HepG2 (cell line): Measurements from ENCODE around the gene CHST14. TPM values are rescaled to one million over a fixed set of nuclear protein-coding genes. Genes with fewer than 3 reads are reported as not detected.

Experiments
- ARHGAP35 ChIP-seq: sonication (generic); formaldehyde crosslinking; IDR thresholded peaks from 2 replicates; pipeline ENCODE4 v1.9.0; 2022; ENCODE audit warnings: mild to moderate bottlenecking, inconsistent platforms, moderate library complexity, missing genetic modification reagents, borderline replicate concordance
- BRCA1 ChIP-seq: sonication (generic); formaldehyde crosslinking; IDR thresholded peaks from 2 replicates; pipeline ENCODE4 v1.4.0; 2020; ENCODE audit warnings: missing genetic modification reagents
- EP300 ChIP-seq, 3 experiments: sonication (generic) in 1 of 3; formaldehyde crosslinking in 1 of 3; IDR thresholded peaks; 2 replicates each; pipeline versions ENCODE4 v1.5.1 to v1.6.1; 2011 to 2020; ENCODE audit warnings: low read depth in 2 of 3, low read length in 2 of 3, borderline replicate concordance in 1 of 3, improper control_type of control experiment in 1 of 3, mild to moderate bottlenecking in 1 of 3, missing genetic modification reagents in 1 of 3, moderate library complexity in 1 of 3
- GABPA ChIP-seq, 2 experiments: IDR thresholded peaks; 2 replicates each; pipeline ENCODE4 v1.6.1; 2011 to 2016; ENCODE audit warnings: low read depth in 2 of 2, low read length in 1 of 2, missing biosample characterization in 1 of 2, missing genetic modification characterization in 1 of 2
- HIVEP1 ChIP-seq: sonication (generic); formaldehyde crosslinking; IDR thresholded peaks from 2 replicates; pipeline ENCODE4 v1.4.0; 2020; ENCODE audit warnings: mild to moderate bottlenecking, missing genetic modification reagents
- IKZF1 ChIP-seq: fragments of 450-650 bp; IDR thresholded peaks from 2 replicates; pipeline ENCODE4 v1.7.1; 2016
- KDM2A ChIP-seq: sonication (generic); formaldehyde crosslinking; IDR thresholded peaks from 2 replicates; pipeline ENCODE4 v1.4.0; 2020; ENCODE audit warnings: low read depth, missing genetic modification reagents, borderline replicate concordance
- MIER3 ChIP-seq: IDR thresholded peaks from 2 replicates; pipeline ENCODE4 v1.6.1; 2016; ENCODE audit warnings: missing compliant biosample characterization, borderline replicate concordance
- NFE2L1 ChIP-seq: sonication (generic); formaldehyde crosslinking; IDR thresholded peaks from 2 replicates; pipeline ENCODE4 v1.4.0; 2020; ENCODE audit warnings: missing genetic modification reagents, mild to moderate bottlenecking, borderline replicate concordance
- SAP130 ChIP-seq: IDR thresholded peaks from 2 replicates; pipeline ENCODE4 v1.6.1; 2016; ENCODE audit warnings: low read depth
- SP4 ChIP-seq: sonication (generic); formaldehyde crosslinking; IDR thresholded peaks from 2 replicates; pipeline ENCODE4 v1.8.1; 2023; ENCODE audit warnings: mild to moderate bottlenecking, missing genetic modification reagents
- STAG1 ChIP-seq: sonication (generic); formaldehyde crosslinking; IDR thresholded peaks from 2 replicates; pipeline ENCODE4 v1.4.0; 2020; ENCODE audit warnings: missing genetic modification reagents
- ZNF232 ChIP-seq: sonication (generic); formaldehyde crosslinking; IDR thresholded peaks from 2 replicates; pipeline ENCODE4 v1.4.0; 2020; ENCODE audit warnings: missing genetic modification reagents, borderline replicate concordance
- ZNF441 ChIP-seq: sonication (generic); formaldehyde crosslinking; IDR thresholded peaks from 2 replicates; pipeline ENCODE4 v1.7.0; 2021; ENCODE audit warnings: missing genetic modification reagents, borderline replicate concordance
- ZNF557 ChIP-seq: sonication (generic); formaldehyde crosslinking; IDR thresholded peaks from 2 replicates; pipeline ENCODE4 v1.4.0; 2020; ENCODE audit warnings: missing genetic modification reagents
- ZNF660 ChIP-seq: sonication (generic); formaldehyde crosslinking; IDR thresholded peaks from 2 replicates; pipeline ENCODE4 v1.5.1; 2020; ENCODE audit warnings: mild to moderate bottlenecking, low read depth, missing genetic modification reagents, borderline replicate concordance
- ZNF777 ChIP-seq: sonication (generic); formaldehyde crosslinking; IDR thresholded peaks from 2 replicates; pipeline ENCODE4 v1.4.0; 2020; ENCODE audit warnings: missing genetic modification reagents
- polyA plus RNA-seq, 8 experiments: library from polyadenylated mRNA; depleted of rRNA in 3 of 8; stranded (reverse) in 7 of 8; unstranded in 1 of 8; fragments of >200 nt; fragmentation: Illumina TruSeq in 4 of 8; extraction: Trizol in 4 of 8; gene quantifications; 2 replicates each; pipeline versions ENCODE4 v1.2.1 to v1.2.3, GENCODE V29; 2011 to 2016; ENCODE audit warnings: low read depth in 4 of 8, missing spikeins in 1 of 8, mixed read lengths in 1 of 8; ENCODE audit not compliant: insufficient read depth in 1 of 8
- total RNA-seq, 5 experiments: library from RNA; depleted of rRNA; stranded (reverse); fragments of >200 nt; fragmentation: Illumina TruSeq; extraction: Trizol; gene quantifications; 2 replicates each; pipeline ENCODE4 v1.2.3, GENCODE V29; 2016; ENCODE audit warnings: low read depth in 1 of 5
- TF ChIP-seq, protein P1 (sequence below): sonication (generic); formaldehyde crosslinking; IDR thresholded peaks from 2 replicates; pipeline ENCODE4 v1.5.0; 2020; ENCODE audit warnings: missing genetic modification reagents, mild to moderate bottlenecking, borderline replicate concordance
- TF ChIP-seq, protein P2 (sequence below): sonication (generic); formaldehyde crosslinking; IDR thresholded peaks from 2 replicates; pipeline ENCODE4 v1.4.0; 2020; ENCODE audit warnings: missing genetic modification reagents, borderline replicate concordance
- TF ChIP-seq, protein P3 (sequence below): sonication (generic); formaldehyde crosslinking; IDR thresholded peaks from 2 replicates; pipeline ENCODE4 v1.9.0; 2022; ENCODE audit warnings: missing genetic modification reagents, mild to moderate bottlenecking, borderline replicate concordance
- TF ChIP-seq, protein P4 (sequence below): sonication (generic); formaldehyde crosslinking; IDR thresholded peaks from 2 replicates; pipeline ENCODE4 v1.4.0; 2020; ENCODE audit warnings: mild to moderate bottlenecking, missing genetic modification reagents

Gene CHST14
- total and polyA plus RNA-seq, 2 of the 13 experiments (the other 11 are each of a cell fraction or from before 2014, with no cell fraction given), result 8.9 to 12.4 TPM

DNA sequence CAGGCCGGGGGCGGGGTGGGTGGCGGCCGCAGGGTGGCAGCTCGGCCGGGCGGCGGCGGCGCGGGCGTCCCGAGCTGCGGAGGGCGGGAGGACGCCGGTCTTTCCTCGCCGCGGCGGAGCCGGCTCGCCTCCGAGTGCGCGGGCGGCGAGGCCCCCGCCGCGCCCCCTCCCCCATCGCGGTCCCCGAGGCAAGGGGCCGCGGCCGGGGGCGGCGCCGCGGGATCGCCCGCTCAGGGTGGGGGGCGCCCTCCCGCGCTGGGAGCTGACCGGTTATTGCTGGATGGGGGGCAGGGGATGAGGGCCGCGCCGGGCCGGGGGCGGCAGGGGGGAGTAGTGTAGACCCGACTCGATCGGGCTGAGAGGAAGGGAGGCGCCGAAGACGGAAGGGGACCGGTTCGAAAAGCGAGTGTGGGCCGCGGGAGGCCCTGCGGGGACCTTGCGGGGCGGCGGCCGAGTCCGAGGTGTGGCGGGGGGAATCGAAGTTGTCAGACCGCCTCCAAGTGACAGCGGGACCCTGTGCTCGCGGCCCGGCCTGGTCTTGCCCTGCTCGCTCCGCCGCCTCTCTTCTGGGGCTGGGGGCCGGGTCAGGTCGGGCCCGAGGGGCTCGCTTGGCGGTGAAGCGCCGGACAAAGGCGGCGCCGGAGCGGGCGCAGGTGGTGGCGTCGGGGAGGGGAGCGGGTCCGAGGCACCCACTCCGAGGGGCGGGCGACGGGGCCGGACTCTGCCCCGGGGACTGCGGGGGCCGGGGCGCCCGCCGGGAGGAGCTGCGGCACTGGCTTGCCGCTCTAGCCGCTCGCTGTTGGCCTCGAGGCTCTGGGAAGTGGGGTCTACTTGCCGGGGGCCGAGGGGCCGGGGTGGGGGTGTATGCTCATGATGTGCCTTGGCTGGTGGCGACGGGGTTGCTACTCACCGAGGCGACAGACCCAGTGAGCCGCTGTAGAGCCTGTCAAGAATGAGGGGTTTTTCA lies 28.9 kb upstream of the CHST14 start (continued):
- TF ChIP-seq, protein P1, sequence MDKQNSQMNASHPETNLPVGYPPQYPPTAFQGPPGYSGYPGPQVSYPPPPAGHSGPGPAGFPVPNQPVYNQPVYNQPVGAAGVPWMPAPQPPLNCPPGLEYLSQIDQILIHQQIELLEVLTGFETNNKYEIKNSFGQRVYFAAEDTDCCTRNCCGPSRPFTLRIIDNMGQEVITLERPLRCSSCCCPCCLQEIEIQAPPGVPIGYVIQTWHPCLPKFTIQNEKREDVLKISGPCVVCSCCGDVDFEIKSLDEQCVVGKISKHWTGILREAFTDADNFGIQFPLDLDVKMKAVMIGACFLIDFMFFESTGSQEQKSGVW (CRISPR knock-in tag), result no peak
- peak; percentile 32 for TF ChIP-seq STAG1
- no peak for TF ChIP-seq BRCA1
- TF ChIP-seq, protein P2, sequence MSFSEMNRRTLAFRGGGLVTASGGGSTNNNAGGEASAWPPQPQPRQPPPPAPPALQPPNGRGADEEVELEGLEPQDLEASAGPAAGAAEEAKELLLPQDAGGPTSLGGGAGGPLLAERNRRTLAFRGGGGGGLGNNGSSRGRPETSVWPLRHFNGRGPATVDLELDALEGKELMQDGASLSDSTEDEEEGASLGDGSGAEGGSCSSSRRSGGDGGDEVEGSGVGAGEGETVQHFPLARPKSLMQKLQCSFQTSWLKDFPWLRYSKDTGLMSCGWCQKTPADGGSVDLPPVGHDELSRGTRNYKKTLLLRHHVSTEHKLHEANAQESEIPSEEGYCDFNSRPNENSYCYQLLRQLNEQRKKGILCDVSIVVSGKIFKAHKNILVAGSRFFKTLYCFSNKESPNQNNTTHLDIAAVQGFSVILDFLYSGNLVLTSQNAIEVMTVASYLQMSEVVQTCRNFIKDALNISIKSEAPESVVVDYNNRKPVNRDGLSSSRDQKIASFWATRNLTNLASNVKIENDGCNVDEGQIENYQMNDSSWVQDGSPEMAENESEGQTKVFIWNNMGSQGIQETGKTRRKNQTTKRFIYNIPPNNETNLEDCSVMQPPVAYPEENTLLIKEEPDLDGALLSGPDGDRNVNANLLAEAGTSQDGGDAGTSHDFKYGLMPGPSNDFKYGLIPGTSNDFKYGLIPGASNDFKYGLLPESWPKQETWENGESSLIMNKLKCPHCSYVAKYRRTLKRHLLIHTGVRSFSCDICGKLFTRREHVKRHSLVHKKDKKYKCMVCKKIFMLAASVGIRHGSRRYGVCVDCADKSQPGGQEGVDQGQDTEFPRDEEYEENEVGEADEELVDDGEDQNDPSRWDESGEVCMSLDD (CRISPR knock-in tag), result no peak
- TF ChIP-seq ZNF232, result no peak
- no peak for TF ChIP-seq ZNF660
- no peak for TF ChIP-seq MIER3 (CRISPR knock-in tag)
- TF ChIP-seq HIVEP1 (CRISPR knock-in tag), result no peak
- TF ChIP-seq SAP130 (CRISPR knock-in tag), result peak; percentile 77
- no peak for TF ChIP-seq ARHGAP35 (CRISPR knock-in tag)
- TF ChIP-seq SP4 (CRISPR knock-in tag), result peak; percentile 35; the same call in 1 of the 2 replicates
- TF ChIP-seq ZNF777 (CRISPR knock-in tag), result peak; percentile 93
- TF ChIP-seq EP300 (IDR thresholded peaks at IDR 0.05; ENCODE audit: low read depth in 2 of 2, low read length in 2 of 2), result no peak
- TF ChIP-seq EP300 (CRISPR knock-in tag; IDR thresholded peaks at IDR 0.05; ENCODE audit: borderline replicate concordance), result no peak
- TF ChIP-seq, protein P3, sequence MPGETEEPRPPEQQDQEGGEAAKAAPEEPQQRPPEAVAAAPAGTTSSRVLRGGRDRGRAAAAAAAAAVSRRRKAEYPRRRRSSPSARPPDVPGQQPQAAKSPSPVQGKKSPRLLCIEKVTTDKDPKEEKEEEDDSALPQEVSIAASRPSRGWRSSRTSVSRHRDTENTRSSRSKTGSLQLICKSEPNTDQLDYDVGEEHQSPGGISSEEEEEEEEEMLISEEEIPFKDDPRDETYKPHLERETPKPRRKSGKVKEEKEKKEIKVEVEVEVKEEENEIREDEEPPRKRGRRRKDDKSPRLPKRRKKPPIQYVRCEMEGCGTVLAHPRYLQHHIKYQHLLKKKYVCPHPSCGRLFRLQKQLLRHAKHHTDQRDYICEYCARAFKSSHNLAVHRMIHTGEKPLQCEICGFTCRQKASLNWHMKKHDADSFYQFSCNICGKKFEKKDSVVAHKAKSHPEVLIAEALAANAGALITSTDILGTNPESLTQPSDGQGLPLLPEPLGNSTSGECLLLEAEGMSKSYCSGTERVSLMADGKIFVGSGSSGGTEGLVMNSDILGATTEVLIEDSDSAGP, result no peak; the same call in 1 of the 2 replicates
- TF ChIP-seq IKZF1, result no peak
- no peak for TF ChIP-seq ZNF441
- TF ChIP-seq, protein P4, sequence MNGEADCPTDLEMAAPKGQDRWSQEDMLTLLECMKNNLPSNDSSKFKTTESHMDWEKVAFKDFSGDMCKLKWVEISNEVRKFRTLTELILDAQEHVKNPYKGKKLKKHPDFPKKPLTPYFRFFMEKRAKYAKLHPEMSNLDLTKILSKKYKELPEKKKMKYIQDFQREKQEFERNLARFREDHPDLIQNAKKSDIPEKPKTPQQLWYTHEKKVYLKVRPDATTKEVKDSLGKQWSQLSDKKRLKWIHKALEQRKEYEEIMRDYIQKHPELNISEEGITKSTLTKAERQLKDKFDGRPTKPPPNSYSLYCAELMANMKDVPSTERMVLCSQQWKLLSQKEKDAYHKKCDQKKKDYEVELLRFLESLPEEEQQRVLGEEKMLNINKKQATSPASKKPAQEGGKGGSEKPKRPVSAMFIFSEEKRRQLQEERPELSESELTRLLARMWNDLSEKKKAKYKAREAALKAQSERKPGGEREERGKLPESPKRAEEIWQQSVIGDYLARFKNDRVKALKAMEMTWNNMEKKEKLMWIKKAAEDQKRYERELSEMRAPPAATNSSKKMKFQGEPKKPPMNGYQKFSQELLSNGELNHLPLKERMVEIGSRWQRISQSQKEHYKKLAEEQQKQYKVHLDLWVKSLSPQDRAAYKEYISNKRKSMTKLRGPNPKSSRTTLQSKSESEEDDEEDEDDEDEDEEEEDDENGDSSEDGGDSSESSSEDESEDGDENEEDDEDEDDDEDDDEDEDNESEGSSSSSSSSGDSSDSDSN (CRISPR knock-in tag), result peak; percentile 84
- no peak for TF ChIP-seq GABPA (IDR thresholded peaks at IDR 0.05; ENCODE audit: low read depth, low read length)
- no peak for TF ChIP-seq GABPA (CRISPR knock-in tag; IDR thresholded peaks at IDR 0.05; ENCODE audit: low read depth)
- no peak for TF ChIP-seq NFE2L1
- TF ChIP-seq ZNF557 (CRISPR knock-in tag), result no peak
- no peak; the same call in 1 of the 2 replicates for TF ChIP-seq KDM2A (CRISPR knock-in tag)
